GM12864 (cell line): ENCODE results near the gene GDAP1L1.

ENCODE experiments used
- DNase-seq: peaks from one replicate; pipeline ENCODE4 v3.0.0-alpha.2; 2011; ENCODE audit warnings: low read depth
- H3K4me3 ChIP-seq: 2 replicates; pipeline ENCODE4 v1.5.1; 2011; ENCODE audit warnings: mild to moderate bottlenecking, low read depth, low read length, control low read depth
- TF ChIP-seq, protein P1 (sequence below): IDR thresholded peaks from 2 replicates; pipeline ENCODE4 v1.5.1; 2011; ENCODE audit warnings: low read depth, mild to moderate bottlenecking, moderate library complexity, low read length, control low read depth, inconsistent platforms; ENCODE audit errors: missing control alignments

Gene GDAP1L1

GRCh38 chr20:44204832-44205215 is 42.3 kb upstream of the GDAP1L1 start:
- no peak for DNase-seq
- TF ChIP-seq, protein P1, sequence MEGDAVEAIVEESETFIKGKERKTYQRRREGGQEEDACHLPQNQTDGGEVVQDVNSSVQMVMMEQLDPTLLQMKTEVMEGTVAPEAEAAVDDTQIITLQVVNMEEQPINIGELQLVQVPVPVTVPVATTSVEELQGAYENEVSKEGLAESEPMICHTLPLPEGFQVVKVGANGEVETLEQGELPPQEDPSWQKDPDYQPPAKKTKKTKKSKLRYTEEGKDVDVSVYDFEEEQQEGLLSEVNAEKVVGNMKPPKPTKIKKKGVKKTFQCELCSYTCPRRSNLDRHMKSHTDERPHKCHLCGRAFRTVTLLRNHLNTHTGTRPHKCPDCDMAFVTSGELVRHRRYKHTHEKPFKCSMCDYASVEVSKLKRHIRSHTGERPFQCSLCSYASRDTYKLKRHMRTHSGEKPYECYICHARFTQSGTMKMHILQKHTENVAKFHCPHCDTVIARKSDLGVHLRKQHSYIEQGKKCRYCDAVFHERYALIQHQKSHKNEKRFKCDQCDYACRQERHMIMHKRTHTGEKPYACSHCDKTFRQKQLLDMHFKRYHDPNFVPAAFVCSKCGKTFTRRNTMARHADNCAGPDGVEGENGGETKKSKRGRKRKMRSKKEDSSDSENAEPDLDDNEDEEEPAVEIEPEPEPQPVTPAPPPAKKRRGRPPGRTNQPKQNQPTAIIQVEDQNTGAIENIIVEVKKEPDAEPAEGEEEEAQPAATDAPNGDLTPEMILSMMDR = no peak
- H3K4me3 ChIP-seq = no peak overlapping the region

DNA sequence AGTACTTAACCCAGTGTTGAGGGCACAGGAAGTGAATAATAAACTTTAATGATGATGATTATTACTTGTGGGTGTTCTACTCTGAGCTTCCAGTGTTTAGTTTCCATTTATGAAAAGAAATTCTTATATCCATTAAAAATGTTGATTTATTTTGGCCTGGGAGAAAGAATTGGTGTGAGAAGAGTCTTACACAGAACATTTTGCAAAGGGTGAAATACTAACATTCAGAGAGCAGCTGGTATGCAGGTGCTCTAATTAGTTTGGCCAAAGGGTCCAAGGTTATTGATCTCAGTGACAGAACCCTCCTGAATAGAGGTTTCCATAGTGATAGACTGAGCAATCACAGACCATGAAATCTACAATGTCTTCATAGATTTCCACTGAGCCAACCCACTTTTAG is 41.0 kb upstream of the GDAP1L1 start:
- no peak for DNase-seq
- H3K4me3 ChIP-seq = no peak overlapping the region
- TF ChIP-seq, protein P1 = no peak

GRCh38 chr20:44207126-44207723 is 39.9 kb upstream of the GDAP1L1 start:
- TF ChIP-seq, protein P1 = no peak
- H3K4me3 ChIP-seq = no peak overlapping the region
- DNase-seq = no peak

- TF ChIP-seq, protein P1 = no peak
- H3K4me3 ChIP-seq = peak overlapping the region; percentile 93
- DNase-seq = no peak
Observed at GRCh38 chr20:44208165-44208564, 38.9 kb upstream of the GDAP1L1 start.

DNA sequence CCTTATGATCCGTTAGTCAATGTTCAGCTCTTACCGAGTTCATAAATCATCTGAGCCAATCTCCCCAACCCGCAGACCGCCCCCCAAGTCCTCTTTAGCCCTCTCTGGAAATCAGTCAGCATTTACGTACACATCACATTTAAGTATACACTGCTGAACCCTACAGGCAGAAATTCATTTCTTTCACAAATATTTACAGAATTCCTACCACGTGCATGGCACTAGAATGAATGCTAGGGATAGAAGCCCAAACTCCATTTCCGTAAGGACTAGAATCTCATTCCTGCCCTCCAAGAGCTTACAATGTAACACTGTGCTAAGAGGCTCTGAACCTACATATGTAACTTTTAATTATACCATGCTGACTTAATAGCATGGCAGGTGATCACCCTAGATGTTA is 38.3 kb upstream of the GDAP1L1 start:
- peak overlapping the region; percentile 93 for H3K4me3 ChIP-seq
- TF ChIP-seq, protein P1 = no peak
- DNase-seq = no peak

DNA sequence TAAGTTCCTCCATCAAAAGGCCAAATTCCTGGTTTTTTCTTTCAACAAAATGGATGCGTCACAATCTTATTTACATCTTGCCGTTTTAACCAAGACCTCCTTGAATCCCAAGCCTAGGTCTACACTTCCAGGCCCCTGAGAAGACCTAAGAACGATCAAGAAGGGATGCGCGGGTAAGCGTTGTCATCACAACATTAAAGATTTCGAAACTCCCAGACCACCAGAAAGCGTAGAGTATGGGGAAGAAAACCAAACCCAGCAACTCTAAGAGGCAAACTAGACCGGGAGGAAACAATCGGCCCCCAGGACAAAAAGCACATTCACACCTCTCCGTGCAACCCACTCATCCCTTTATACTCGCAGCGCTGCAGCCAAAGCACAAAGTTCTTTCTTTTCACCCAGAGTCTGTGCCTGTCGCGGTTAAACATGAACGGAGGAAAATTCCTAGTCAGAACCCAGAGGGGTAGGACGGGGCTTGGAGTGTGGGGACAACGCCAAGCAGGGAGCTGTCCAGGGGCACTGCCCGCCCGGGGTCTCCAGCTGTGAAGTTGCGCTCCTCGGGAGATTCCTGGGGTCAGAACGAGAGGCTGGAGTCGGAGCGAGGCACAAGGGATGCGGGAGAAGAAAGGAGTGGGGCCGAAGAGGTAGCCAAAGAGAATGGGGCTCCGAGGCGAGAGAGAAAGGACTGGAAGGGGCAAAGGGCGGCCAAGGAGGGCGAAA is 37.3 kb upstream of the GDAP1L1 start:
- no peak for DNase-seq
- peak overlapping the region; percentile 93 for H3K4me3 ChIP-seq
- TF ChIP-seq, protein P1 = no peak
